ENCODE results near the gene CRACR2B. TPM values are rescaled to one million over a fixed set of nuclear protein-coding genes. Genes with fewer than 3 reads are reported as not detected.

CRACR2B gene
- total RNA-seq, 1 experiment from 2014 or later, result 11.8 TPM

DNA sequence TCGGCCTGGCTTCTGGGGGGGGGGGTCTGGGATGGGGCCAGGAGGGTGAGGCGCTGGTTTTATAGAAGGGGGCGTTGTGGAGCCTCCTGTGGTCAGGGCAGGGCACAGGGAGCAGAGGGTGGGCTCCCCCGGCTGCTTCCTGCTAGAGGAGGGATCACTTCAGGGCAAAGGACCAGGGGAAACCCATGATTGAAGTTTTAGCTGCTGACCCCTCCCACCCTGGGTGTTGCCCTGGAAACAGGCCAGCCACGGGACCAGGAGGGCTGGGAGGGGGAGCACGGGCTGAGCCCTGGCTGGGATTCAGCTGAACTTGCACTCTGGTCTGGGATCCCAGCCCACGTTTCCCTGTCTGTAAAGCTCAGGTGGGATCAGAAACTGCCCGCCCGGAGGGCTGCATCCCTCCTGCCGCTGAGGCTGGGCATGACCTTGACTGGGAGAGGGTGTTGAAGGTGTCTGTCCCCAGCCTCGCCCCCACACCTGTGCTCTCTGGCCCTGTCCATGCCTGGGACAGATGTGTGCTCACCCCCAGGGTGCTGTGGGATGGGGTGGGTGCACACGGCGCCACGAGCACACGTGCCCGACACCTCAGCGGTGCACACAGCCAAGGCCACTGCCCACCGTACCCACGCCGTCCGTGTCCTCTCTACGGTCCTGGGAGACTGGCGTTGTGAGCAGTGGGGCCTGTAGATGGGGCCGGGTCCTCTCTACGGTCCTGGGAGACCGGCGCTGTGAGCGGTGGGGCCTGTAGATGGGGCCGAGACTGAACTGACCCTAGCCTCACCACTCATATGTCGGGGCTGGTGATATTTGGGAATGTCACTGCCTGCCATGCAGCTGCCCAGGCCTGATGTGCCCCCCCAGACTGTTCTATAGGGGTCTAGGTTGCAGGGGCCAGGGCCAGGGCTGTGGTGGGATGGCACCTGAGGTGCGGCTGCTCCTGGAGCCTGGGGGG, 17.2 kb downstream of the CRACR2B start:
- H3K4me2 ChIP-seq (ENCODE audit: low read length), result peak overlapping the region; percentile 92
- DNase-seq (ENCODE audit: low read depth, low spot score), result no peak
- no peak overlapping the region for H2AFZ ChIP-seq (ENCODE audit: low read depth, low read length, poor library complexity, severe bottlenecking)
- no peaks in the 10 kb centered on the region for H3K9me3 ChIP-seq (ENCODE audit: control insufficient read depth in 1 of 2, insufficient read depth in 1 of 2, low read depth in 1 of 2, low read length in 2 of 2)
- TF ChIP-seq, protein P1, sequence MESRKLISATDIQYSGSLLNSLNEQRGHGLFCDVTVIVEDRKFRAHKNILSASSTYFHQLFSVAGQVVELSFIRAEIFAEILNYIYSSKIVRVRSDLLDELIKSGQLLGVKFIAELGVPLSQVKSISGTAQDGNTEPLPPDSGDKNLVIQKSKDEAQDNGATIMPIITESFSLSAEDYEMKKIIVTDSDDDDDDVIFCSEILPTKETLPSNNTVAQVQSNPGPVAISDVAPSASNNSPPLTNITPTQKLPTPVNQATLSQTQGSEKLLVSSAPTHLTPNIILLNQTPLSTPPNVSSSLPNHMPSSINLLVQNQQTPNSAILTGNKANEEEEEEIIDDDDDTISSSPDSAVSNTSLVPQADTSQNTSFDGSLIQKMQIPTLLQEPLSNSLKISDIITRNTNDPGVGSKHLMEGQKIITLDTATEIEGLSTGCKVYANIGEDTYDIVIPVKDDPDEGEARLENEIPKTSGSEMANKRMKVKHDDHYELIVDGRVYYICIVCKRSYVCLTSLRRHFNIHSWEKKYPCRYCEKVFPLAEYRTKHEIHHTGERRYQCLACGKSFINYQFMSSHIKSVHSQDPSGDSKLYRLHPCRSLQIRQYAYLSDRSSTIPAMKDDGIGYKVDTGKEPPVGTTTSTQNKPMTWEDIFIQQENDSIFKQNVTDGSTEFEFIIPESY (IDR thresholded peaks at IDR 0.05; ENCODE audit: extremely low read depth, insufficient replicate concordance, low read length), result no peak
- TF ChIP-seq EZH2phosphoT487 (IDR thresholded peaks at IDR 0.05; ENCODE audit: borderline replicate concordance), result no peak
- no peak for TF ChIP-seq POLR2A (IDR thresholded peaks at IDR 0.05; ENCODE audit: borderline replicate concordance, extremely low read depth, insufficient read depth, insufficient read length)
- no peak for TF ChIP-seq REST (IDR thresholded peaks at IDR 0.05; ENCODE audit: low read depth)
- TF ChIP-seq, protein P2, sequence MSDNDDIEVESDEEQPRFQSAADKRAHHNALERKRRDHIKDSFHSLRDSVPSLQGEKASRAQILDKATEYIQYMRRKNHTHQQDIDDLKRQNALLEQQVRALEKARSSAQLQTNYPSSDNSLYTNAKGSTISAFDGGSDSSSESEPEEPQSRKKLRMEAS (IDR thresholded peaks at IDR 0.05), result no peak
- TF ChIP-seq YY1 (IDR thresholded peaks at IDR 0.05; ENCODE audit: extremely low read depth, insufficient replicate concordance, low read depth, low read length), result no peak
- TF ChIP-seq ZNF274 (IDR thresholded peaks at IDR 0.05; ENCODE audit: low read depth, low read length), result no peak
- TF ChIP-seq SP1 (IDR thresholded peaks at IDR 0.05; ENCODE audit: low read depth), result no peak
- no peak for TF ChIP-seq POLR2AphosphoS5 (IDR thresholded peaks at IDR 0.05; ENCODE audit: low read depth, low read length)
- H3K9ac ChIP-seq (ENCODE audit: low read length), result peak overlapping the region; percentile 99
- peaks cover 12% of the 10 kb centered on the region; the same call in 1 of the 2 replicates for H4K20me1 ChIP-seq (ENCODE audit: insufficient read depth)
- RAD21 ChIA-PET (ENCODE audit: low non-redundant PET in 1 of 2, low total read pairs in 2 of 2, uncharacterized antibody in 2 of 2, unreplicated experiment in 2 of 2), result no interaction called here
- POLR2A ChIA-PET, result interaction anchor here (0.6 to 2.5 kb wide), 3 partner anchors 10 to 26 kb away, joined by 3 to 14 read pairs (median 11); partner anchors contain the start of gene PNPLA2
- ATAC-seq, result peak; percentile 1
- peaks cover 0 to 12% of the 10 kb centered on the region in 2 experiments; a peak in 3 of 4 replicates for H3K36me3 ChIP-seq (ENCODE audit: control insufficient read depth in 1 of 2, insufficient read depth in 2 of 2, low read length in 2 of 2)
- peaks cover 26 to 53% of the 10 kb centered on the region in 2 experiments for H3K4me1 ChIP-seq (ENCODE audit: control insufficient read depth in 1 of 2, insufficient read depth in 2 of 2, low read length in 2 of 2)
- CTCF ChIA-PET, result interaction anchor here (1.0 kb wide), 2 partner anchors 26 to 206 kb away, joined by 3 read pairs; partner anchors contain the start of gene PNPLA2
- no peaks in the 10 kb centered on the region for H3K9me2 ChIP-seq (ENCODE audit: insufficient read depth)
- no peaks in the 10 kb centered on the region for H3K27me3 ChIP-seq (ENCODE audit: insufficient read depth, low read length)
- BruUV-seq (replicated peaks), result no TSS peak
- peak overlapping the region; percentile 97 for H3K27ac ChIP-seq (ENCODE audit: low read depth, low read length)
- intact Hi-C loops (cut with micrococcal nuclease), result loop anchor here (5.0 kb wide), 1 partner anchor 38 kb away; the partner anchor contains the start of genes PIDD1 and RPLP2
- peaks cover 40% of the 10 kb centered on the region for H3K79me2 ChIP-seq (ENCODE audit: insufficient read depth, low read length)
- peak overlapping the region; percentile 66 to 98 for H3K4me3 ChIP-seq (replicated peaks in 1 of 2; ENCODE audit: low read depth in 1 of 2, low read length in 2 of 2)

All from HCT116 (cell line).